ENCODE measurements around the gene NMNAT1.

DNA sequence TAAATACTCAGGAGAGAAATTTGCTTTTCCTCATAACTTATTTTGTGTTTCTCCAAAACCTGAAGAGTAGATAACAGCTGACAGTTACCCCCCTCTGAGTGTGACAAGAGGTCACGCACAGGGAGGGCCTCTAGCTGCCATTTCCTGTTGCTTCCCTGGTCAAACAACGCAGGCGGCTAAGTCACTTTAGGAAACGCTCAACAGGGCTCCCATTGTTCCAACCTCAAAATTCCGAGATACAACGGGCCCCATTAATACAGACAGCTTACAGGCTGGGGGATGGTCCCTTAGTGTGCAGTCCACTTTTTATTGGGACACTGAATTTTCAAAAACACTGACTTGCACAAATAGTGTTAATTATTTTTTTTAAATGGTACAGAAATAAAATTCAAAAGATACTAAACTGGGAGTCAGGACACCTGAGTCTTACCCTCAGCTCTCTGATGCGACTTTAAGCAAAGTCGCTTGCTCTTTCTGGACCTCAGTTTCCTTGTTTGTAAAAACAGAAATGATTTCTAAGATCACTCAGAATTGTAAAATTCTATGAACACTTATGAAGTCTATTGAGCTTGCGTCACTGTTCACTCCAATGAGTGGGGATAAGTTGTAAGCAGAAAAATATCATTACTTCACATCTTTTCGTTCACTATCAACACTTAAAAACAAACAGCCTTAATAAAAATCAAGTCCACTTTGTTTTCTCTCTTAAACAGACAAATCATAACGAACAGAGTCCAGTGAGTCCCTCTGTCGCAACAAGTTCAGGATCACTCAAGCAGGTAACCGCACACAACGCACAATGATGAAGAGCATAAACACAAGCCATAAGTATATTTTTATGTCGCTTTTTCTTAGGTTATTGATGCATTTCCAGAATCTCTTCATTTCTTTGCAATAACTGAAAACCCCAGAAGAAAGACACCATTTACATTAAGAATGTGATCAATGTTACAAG is 13.6 kb upstream of the NMNAT1 start:
- TF ChIP-seq, protein P1, sequence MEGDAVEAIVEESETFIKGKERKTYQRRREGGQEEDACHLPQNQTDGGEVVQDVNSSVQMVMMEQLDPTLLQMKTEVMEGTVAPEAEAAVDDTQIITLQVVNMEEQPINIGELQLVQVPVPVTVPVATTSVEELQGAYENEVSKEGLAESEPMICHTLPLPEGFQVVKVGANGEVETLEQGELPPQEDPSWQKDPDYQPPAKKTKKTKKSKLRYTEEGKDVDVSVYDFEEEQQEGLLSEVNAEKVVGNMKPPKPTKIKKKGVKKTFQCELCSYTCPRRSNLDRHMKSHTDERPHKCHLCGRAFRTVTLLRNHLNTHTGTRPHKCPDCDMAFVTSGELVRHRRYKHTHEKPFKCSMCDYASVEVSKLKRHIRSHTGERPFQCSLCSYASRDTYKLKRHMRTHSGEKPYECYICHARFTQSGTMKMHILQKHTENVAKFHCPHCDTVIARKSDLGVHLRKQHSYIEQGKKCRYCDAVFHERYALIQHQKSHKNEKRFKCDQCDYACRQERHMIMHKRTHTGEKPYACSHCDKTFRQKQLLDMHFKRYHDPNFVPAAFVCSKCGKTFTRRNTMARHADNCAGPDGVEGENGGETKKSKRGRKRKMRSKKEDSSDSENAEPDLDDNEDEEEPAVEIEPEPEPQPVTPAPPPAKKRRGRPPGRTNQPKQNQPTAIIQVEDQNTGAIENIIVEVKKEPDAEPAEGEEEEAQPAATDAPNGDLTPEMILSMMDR (IDR thresholded peaks at IDR 0.05), result no peak
- TF ChIP-seq POLR2A (IDR thresholded peaks at IDR 0.05), result no peak

Data from right lobe of liver (tissue), 4 donors.